ENCODE data around the gene ITGA3. TPM values are rescaled to one million over a fixed set of nuclear protein-coding genes. Genes with fewer than 3 reads are reported as not detected.

The ITGA3 gene
- total and polyA plus RNA-seq, 4 donors = 0.79 to 4.4 (median 1.4) TPM

DNA sequence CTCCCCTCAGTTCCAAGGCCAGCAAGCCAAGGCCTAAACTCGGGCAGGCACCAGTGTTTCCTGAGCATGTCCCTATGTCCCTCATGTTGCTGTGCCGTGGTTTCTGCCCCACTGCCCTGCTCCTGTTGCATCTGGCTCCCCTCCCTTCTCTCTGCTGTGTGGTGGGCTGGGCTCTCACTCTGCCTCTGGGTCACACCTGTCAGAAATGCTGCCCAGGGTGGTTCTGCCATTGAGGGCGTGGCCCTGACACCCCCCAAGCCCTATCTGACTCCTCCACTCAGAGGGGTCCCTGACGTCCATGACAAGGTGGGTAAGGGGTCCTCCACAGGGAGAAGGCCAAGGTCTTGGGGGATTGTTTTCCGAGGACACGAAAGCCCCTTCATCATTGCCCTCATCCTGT lies 9.2 kb upstream of the ITGA3 start:
- TF ChIP-seq GABPA (IDR thresholded peaks at IDR 0.05 in 1 of 2, conservative IDR thresholded peaks at IDR 0.05 in 1 of 2) = no peak
- TF ChIP-seq EGR1 (IDR thresholded peaks at IDR 0.05; ENCODE audit: low read depth in 2 of 2) = no peak
- no peak for TF ChIP-seq TAF1 (conservative IDR thresholded peaks at IDR 0.05)
- TF ChIP-seq, protein P1, sequence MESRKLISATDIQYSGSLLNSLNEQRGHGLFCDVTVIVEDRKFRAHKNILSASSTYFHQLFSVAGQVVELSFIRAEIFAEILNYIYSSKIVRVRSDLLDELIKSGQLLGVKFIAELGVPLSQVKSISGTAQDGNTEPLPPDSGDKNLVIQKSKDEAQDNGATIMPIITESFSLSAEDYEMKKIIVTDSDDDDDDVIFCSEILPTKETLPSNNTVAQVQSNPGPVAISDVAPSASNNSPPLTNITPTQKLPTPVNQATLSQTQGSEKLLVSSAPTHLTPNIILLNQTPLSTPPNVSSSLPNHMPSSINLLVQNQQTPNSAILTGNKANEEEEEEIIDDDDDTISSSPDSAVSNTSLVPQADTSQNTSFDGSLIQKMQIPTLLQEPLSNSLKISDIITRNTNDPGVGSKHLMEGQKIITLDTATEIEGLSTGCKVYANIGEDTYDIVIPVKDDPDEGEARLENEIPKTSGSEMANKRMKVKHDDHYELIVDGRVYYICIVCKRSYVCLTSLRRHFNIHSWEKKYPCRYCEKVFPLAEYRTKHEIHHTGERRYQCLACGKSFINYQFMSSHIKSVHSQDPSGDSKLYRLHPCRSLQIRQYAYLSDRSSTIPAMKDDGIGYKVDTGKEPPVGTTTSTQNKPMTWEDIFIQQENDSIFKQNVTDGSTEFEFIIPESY (IDR thresholded peaks at IDR 0.05) = no peak
- TF ChIP-seq HNF4A (conservative IDR thresholded peaks at IDR 0.05) = no peak
- TF ChIP-seq, protein P2, sequence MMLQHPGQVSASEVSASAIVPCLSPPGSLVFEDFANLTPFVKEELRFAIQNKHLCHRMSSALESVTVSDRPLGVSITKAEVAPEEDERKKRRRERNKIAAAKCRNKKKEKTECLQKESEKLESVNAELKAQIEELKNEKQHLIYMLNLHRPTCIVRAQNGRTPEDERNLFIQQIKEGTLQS (IDR thresholded peaks at IDR 0.05) = no peak
- TF ChIP-seq JUND (IDR thresholded peaks at IDR 0.05) = no peak
- TF ChIP-seq, protein P3, sequence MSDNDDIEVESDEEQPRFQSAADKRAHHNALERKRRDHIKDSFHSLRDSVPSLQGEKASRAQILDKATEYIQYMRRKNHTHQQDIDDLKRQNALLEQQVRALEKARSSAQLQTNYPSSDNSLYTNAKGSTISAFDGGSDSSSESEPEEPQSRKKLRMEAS (IDR thresholded peaks at IDR 0.05) = no peak
- no peak for TF ChIP-seq FOXA1 (IDR thresholded peaks at IDR 0.05)
- TF ChIP-seq, protein P4, sequence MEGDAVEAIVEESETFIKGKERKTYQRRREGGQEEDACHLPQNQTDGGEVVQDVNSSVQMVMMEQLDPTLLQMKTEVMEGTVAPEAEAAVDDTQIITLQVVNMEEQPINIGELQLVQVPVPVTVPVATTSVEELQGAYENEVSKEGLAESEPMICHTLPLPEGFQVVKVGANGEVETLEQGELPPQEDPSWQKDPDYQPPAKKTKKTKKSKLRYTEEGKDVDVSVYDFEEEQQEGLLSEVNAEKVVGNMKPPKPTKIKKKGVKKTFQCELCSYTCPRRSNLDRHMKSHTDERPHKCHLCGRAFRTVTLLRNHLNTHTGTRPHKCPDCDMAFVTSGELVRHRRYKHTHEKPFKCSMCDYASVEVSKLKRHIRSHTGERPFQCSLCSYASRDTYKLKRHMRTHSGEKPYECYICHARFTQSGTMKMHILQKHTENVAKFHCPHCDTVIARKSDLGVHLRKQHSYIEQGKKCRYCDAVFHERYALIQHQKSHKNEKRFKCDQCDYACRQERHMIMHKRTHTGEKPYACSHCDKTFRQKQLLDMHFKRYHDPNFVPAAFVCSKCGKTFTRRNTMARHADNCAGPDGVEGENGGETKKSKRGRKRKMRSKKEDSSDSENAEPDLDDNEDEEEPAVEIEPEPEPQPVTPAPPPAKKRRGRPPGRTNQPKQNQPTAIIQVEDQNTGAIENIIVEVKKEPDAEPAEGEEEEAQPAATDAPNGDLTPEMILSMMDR (IDR thresholded peaks at IDR 0.05; ENCODE audit: low read depth, low read length, missing input control) = no peak
- no peak for TF ChIP-seq NR2F2 (IDR thresholded peaks at IDR 0.05)
- no peak for TF ChIP-seq SP1 (IDR thresholded peaks at IDR 0.05)
- TF ChIP-seq YY1 (IDR thresholded peaks at IDR 0.05) = no peak
- no peak for TF ChIP-seq HNF4G (IDR thresholded peaks at IDR 0.05)
- TF ChIP-seq RXRA (IDR thresholded peaks at IDR 0.05) = no peak
- no peak overlapping the region for H3K27ac ChIP-seq (ENCODE audit: low read depth in 1 of 2, low read length in 2 of 2)
- DNase-seq (ENCODE audit: low spot score) = no peak

DNA sequence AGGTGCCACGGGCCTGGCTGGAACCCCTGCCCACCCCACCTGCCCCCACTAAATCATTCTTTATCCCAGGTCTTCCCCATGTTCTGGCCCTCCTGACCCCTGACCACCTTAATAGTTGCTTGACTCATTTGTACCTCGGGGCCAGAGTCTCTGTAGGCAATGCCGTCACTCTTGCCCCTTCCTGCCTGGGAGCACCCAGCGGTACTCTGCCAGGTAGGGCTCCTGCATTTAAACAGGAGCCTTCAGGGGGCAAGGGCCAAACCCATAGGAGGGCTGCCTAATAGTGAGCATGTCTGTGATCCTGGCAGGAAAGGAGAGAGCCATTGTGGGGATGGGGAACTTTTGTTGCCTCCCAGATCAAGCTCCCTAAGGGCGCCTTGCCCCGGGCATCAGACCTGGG lies 8.8 kb upstream of the ITGA3 start:
- Histone ChIP-seq H3K27ac (ENCODE audit: low read depth in 1 of 2, low read length in 2 of 2) (no peak overlapping the region), H3K4me1 (ENCODE audit: control insufficient read depth in 4 of 4, insufficient read depth in 4 of 4, low read length in 3 of 4) (no peaks in the 10 kb centered on the region), H3K36me3 (ENCODE audit: control insufficient read depth in 4 of 4, insufficient read depth in 3 of 4, low read depth in 1 of 4, low read length in 3 of 4) (no peaks in the 10 kb centered on the region), H3K9me3 (ENCODE audit: control insufficient read depth in 4 of 4, low read length in 3 of 4) (no peaks in the 10 kb centered on the region), H3K9ac (ENCODE audit: low read depth in 1 of 2, low read length in 2 of 2) (no peak overlapping the region), H3K4me3 (ENCODE audit: low read depth in 1 of 3, low read length in 3 of 3) (no peak overlapping the region), H3K27me3 (ENCODE audit: control insufficient read depth in 4 of 4, insufficient read depth in 4 of 4, low read length in 3 of 4) (peaks cover 0 to 3% (median 0%) of the 10 kb centered on the region in 4 donors)
- TF ChIP-seq, protein P2 (IDR thresholded peaks at IDR 0.05) = no peak
- TF ChIP-seq GABPA (IDR thresholded peaks at IDR 0.05 in 1 of 2, conservative IDR thresholded peaks at IDR 0.05 in 1 of 2) (no peak), RXRA (IDR thresholded peaks at IDR 0.05) (no peak), RAD21 (IDR thresholded peaks at IDR 0.05) (no peak), SP1 (IDR thresholded peaks at IDR 0.05) (no peak), YY1 (IDR thresholded peaks at IDR 0.05) (no peak), HNF4A (conservative IDR thresholded peaks at IDR 0.05) (no peak), HNF4G (IDR thresholded peaks at IDR 0.05) (no peak)
- TF ChIP-seq, protein P4 (IDR thresholded peaks at IDR 0.05; ENCODE audit: low read depth, low read length, missing input control) = no peak
- TF ChIP-seq, protein P1 (IDR thresholded peaks at IDR 0.05) = no peak
- WGBS = 93% methylated on average over 6 of the region's 6 CpGs
- DNase-seq (ENCODE audit: low spot score) = no peak

More for the DNA sequence above, 9.2 kb upstream of the ITGA3 start:
- H3K4me3 ChIP-seq (ENCODE audit: low read depth in 1 of 3, low read length in 3 of 3) = no peak overlapping the region
- no peaks in the 10 kb centered on the region for H3K36me3 ChIP-seq (ENCODE audit: control insufficient read depth in 4 of 4, insufficient read depth in 3 of 4, low read depth in 1 of 4, low read length in 3 of 4)
- no peak overlapping the region for H3K9ac ChIP-seq (ENCODE audit: low read depth in 1 of 2, low read length in 2 of 2)
- 88% methylated on average over 6 of the region's 6 CpGs for WGBS
- H3K9me3 ChIP-seq (ENCODE audit: control insufficient read depth in 4 of 4, low read length in 3 of 4) = no peaks in the 10 kb centered on the region
- peaks cover 0 to 3% (median 0%) of the 10 kb centered on the region in 4 donors for H3K27me3 ChIP-seq (ENCODE audit: control insufficient read depth in 4 of 4, insufficient read depth in 4 of 4, low read length in 3 of 4)
- no peaks in the 10 kb centered on the region for H3K4me1 ChIP-seq (ENCODE audit: control insufficient read depth in 4 of 4, insufficient read depth in 4 of 4, low read length in 3 of 4)
